ENCODE results near the gene DGCR8. TPM values are rescaled to one million over a fixed set of nuclear protein-coding genes. Genes with fewer than 3 reads are reported as not detected.

Gene DGCR8
- total RNA-seq, 1 experiment from 2014 or later = 20.1 TPM

DNA sequence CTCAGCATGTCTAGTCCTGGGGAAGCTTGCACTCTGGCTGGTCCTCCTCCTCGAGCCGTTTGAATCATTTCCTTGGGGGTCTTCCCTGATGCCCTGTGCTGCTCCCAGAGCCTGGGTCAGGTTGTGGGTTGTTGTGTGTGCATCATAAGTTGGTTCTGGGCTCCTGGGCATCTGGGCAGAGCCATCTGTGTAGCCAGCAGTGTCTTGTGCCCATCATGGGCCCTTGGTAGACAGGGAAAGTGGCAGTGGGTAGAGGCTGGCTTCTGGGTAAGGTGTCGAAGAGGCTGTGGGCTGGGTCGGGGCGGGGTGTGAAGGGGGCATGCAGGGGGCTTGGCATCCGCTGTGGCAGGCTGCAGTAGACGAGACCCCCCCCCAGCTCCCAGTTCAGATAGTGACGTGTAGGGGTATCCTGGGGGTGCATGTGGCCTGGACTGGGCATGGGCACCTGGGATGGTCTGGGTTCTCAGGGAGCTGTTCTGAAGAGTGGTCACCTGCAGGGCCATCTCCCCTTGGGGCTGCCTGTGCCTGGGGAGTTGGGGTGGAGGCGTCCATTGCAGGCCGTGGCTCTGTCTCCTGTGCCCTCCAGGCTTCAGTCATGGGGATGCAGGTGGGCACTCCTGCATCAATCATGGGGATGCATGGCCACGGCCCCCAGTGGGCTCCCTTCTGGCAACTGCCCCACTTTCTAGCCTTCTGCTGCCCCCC lies 44.2 kb downstream of the DGCR8 start:
- DNase-seq (ENCODE audit: low spot score) = no peak

DNA sequence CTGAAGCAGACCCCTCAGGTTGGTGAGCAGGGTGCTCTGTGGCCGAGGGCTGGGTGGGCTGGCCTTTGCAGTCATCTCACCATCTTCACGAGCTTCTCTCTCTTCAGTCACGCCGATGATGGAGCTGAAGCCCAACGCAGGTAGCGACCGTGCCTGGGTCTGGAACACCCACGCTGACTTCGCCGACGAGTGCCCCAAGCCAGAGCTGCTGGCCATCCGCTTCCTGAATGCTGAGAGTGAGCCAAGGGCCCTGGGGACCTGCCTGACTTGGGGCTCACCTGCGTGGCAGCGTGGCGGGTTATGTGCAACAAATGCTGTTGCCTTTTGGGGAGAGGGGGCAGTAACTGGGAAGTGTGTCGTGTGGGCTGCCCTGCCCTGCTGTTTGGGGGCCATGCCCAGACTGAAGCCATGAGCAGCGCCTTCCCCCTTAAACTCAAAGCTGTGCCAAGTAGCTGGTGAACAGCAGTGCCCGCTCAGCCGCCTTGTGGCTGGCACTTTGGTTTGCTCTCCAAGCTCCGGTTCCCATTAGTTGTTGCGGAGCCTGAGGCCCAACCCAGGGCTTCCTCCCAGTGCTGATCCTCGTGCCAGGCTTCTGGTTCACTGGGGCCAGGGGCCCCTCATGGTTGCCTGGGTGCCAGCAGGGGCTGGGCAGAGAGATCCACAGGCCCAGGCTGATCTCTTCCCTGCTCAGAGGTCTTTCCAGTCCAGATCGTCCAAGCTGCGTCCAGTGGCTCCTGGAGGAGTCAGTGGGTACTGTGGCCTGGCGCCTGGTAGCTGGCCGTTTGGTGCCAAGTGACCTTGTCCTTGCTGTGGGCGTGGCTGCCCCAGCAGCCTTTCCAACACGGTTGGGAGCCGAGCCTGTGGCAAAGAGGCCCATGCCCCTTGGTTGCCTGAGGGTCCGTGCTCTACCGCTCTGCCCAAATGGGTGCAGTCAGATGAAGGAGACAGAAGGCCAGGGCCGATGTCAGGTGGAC lies 45.4 kb downstream of the DGCR8 start:
- DNase-seq (ENCODE audit: low spot score) = no peak

DNA sequence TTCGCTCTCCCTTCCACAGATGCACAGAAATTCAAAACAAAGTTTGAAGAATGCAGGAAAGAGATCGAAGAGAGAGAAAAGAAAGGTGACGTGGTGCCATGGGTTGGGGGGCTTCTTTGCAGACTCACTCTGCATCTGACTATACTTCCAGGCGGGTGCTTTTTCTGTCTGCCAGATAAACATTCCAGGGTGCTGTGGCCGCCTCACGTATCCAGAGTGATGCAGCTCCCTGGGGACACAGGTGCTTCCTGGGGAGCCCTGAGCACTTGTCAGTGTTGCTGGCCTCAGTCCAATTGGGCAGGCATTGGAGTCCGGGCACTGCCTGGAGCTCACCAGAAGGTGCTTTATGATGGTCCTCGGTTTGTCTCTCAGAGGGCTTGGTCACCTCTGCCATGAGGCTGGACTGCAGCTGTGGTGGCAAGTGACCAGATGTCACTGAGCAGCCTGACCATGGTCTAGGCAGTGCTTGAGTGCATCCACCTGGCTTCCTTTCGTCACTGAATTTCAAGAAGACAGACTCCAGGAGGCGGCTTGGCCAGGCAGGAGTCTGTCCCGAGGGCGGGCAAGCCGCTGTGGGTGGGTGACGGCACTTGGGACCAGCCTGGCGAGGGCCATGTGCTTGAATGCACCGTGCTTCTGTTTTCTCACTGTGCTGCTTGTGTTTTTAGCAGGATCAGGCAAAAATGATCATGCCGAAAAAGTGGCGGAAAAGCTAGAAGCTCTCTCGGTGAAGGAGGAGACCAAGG lies 46.4 kb downstream of the DGCR8 start:
- DNase-seq (ENCODE audit: low spot score) = no peak

DNA sequence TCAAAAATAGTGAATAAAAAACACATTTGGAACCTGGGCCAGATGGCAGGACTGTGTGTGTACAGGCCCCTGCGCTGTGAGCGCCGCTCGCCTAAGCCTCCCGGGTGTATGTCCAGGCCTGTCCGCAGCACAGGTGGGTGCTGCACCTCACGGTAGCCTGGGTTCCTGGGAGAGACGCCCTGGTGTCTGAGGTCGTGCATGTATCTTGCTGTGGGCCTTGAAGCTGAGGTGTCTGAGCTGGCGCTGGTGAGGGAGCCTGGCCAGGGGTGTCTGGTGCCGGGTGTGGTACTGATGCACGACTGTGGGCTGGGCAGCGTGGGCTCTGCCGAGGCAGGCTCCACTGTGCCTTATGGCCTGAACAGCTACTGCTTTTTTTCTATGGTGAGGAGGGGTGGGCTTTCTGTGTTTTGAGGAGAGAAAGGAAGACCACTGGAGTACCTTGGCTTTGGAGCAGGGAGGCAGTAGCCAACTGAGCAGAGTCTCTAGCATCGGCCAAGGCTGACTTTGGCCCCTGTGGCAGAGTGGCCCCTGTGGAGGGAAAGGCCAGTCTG lies 47.4 kb downstream of the DGCR8 start:
- no peak for DNase-seq (ENCODE audit: low spot score)

DNA sequence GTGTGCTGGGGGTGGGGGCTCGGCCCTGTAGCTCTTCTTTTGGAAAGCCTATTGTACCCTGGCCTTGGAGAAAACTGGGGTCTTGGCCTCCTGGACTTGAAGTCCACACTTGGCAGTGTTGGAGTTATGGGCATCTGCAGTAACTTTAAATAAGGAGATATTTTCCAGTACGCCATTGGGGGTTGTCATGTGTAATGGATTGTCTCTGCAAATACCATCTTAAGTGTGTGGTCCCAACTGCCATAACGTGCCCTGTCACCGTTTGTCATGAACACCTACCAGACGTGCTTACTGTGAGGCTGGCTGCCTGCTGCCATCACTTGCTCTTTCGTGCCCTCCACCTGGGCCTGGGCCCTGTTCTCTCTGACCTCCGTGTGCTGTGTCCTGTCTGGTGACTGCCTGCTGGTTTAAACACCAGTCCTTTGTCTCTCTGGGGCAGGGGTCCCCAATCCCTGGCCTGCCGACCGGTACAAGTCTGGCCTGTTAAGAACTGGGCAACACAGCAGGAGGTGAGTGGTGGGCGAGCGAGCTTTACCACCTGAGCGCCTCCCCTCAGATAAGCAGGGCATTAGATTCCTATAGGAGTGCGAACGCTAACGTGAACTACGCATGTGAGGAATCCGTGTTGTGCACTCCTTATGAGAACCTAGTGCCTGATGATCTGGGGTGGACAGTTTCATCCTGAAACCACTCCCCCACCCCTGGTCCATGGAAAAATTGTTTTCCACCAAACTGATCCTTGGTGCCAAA lies 48.0 kb downstream of the DGCR8 start:
- DNase-seq (ENCODE audit: low spot score) = no peak

DNA sequence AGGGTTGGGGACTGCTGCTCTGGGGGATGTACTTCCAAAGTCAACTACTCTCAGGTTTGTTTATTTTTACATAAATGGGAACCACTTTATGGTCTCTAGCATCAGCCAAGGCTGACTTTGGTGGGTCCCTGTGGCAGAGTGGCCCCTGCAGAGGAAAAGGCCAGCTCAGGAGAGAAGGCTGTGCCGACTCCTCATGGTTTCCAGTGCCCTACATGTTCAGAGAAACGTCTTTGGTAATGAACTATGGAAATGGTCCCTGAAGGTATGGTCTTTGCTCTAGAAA lies 48.5 kb downstream of the DGCR8 start:
- DNase-seq (ENCODE audit: low spot score) = no peak

DNA sequence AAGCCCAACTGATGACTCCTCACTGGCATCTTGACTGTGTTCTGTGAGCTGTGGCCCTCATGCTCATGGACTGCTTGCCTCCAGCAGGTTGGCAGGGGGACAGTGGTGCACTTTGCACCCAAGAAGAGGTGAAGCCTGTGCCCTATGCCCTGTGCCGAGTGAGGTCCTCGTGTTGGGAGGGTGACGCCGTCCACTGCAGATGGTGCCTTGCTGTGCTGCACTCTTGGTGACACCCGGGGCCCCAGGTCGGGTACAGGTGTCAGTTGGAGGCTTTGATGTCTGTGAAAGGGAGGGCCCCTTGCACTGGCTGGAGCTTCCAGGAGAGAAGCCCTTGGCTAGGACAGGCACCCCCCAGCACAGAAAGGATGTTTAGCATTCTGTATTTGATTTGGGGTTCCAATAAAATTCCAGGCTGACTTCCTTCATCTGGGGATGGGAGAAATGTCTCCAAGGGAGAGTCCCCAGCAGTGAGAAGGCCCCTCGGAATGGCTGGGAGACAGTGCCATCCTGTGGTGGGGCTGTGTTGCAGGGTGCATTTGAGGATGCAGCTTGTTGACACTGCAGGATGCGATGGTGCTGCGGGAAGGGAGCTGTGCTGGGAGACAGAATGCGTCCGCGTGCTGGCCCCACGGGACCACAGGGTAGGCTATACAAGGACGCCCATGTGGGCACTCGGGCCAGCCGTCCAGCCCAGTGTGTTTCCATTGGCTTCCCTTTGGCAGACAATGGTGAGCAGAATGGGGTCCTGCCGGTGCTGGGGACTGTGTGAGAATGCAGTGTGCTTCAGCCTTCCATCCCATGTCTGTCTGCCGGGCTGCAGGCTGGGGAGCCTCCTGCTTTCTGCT lies 49.1 kb downstream of the DGCR8 start:
- DNase-seq (ENCODE audit: low spot score) = no peak

DNA sequence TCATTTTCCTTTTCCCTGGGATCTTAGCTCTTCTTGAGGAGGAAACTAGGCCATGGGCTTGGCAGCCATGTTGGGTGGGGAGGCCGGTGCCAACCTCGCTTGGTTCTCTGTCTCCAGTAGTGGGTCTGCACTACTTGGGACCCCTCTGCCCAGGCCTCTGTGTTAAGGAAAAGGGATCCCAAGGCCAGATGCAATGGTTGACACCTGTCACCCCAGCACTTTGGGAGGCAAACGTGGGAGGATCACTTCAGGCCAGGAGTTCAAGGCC lies 49.6 kb downstream of the DGCR8 start:
- DNase-seq (ENCODE audit: low spot score) = no peak

DNA sequence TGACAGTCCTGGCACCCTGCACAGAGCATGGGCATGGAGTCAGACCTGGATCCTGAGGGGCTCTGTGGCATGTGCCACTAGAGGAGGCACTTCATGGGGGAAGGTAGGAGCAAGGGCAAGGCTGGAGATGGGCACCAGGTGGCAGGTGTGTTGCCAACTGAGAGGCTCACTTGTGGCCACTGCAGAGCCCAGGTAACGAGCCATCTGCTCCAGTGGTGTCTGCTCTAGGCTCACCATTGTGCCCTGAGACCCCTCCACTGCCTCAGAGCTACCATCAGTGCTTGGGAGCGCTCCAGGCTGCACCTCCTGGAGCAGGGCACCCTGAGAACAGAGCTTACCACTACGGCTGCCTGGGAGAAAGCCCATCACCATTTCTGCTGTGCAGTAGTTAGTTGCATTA lies 50.3 kb downstream of the DGCR8 start:
- no peak for DNase-seq (ENCODE audit: low spot score)

DNA sequence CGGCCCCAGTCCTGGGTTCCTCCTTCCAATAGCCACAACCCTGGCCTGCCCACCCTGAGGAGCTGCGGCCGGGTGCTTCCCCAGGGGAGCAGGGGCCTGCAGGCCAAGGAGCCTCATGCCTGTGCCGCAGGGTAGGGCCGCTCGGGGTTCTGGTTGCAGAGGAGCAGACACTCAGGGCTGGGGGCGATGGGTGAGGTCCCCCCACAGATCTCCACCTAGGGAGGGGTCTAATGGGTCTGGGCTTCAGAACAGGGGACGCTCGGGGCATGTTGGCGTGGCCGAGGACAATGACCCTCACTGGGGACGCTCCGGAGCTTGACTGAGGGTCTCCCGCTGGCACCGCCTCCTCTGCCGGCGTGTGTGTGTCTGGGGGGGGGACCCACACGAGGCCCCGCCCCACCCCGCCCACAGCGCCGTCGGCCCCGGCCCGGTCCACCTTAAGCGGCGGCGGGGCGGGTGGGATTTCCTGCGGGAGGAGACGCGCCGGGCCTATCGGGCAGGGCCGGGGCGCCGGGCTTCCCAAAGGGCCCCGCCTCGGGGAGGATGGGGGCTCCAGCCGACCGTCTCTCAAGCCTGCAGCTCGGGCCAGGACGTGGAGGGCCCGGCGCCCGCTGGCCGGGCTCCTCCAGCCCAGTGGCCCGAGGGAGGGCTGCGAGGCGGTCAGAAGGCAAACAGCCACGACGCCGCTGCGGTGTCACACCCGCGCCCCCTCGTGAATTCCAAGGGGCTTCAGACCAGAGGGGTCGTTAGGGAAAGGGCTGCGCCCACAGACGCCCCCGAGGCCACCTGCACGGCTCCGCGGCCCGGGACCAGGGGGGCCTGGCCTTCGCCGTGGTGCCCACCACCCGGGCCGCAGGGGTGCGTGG lies 50.9 kb downstream of the DGCR8 start:
- no peak for DNase-seq (ENCODE audit: low spot score)

DNA sequence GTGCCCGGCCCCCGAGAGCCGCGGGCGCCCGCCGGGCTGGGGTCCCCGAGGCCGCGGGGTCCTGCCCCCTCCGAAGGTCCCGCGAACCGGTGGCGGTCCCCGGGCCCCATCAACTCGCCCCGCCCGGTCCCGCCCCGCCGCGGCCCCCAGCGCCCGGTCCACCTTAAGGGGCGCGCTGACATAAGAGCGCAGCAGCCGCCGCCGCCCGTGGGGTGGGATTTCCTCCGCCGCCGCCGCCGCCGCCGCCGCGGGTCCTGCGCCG lies 51.5 kb downstream of the DGCR8 start, which contains the start of gene ZDHHC8:
Gene ZDHHC8 (plus strand): TSS at position 208 of the 262 bp plus-strand sequence. CDS start 144 bp downstream, outside the sequence.
- DNase-seq (ENCODE audit: low spot score) = no peak

DNA sequence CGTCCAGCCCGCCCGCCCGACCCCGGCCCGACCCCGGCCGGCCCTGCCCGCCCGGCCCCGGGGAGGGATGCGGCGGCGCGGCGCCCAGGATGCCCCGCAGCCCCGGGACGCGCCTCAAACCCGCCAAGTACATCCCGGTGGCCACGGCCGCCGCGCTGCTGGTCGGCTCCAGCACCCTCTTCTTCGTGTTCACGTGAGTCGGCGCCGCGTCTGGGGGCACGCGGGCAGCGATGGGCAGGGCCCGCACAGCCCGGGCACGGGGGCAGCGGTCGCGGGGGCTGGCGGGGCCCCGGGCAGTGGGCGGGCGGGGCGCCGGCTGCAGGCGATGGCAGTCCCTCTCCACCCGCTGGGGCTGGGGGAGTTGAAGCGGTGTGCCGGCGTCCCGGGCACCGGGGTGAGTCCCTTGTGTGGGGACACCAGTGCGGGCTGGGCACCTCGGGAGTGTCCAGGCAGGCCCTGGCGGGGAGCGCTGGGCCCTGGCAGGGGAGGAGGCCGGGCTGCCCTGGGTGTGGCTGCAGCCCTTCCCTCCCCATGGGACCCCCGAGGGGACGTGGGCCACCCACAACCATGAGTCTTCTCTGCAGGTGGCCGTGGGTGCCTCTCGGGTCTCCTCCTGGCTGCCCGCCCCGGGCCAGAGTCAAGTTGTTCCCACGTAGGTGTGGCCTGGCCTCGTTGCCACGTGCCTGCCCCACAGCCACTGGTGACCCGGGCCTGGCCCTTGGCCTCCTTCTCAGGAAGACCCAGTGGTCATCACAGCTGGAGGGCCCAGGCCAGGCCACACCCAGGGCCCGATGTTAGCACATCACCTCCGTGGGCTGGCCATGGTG lies 52.0 kb downstream of the DGCR8 start:
- no peak for DNase-seq (ENCODE audit: low spot score)

DNA sequence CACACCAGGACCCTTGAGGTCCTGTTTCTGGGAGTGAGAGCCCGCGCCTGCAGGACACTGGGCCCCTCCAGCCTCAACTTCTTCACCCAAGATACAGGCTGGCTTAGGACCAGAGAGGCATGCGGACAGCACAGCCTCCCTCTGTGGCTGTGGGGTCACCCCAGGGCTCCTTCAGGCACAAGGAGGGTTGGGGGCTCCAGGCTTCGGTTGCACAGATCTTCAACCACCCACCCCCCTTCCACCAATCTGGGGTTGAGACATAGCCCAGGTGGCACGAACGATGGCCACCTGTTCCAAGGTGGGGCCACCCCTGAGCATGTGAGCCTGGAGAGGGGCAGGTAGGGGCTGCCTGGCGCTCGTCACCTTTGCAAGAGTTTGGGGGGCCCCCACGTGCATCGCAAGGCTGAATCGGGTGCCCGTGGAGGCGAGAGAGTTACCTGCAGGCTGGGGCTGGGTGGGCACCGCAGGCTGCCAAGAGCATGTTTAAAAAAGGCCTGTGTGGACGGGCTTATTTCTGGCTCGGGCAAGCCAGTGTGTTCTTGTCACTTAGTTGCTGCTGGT lies 52.7 kb downstream of the DGCR8 start:
- no peak for DNase-seq (ENCODE audit: low spot score)

DNA sequence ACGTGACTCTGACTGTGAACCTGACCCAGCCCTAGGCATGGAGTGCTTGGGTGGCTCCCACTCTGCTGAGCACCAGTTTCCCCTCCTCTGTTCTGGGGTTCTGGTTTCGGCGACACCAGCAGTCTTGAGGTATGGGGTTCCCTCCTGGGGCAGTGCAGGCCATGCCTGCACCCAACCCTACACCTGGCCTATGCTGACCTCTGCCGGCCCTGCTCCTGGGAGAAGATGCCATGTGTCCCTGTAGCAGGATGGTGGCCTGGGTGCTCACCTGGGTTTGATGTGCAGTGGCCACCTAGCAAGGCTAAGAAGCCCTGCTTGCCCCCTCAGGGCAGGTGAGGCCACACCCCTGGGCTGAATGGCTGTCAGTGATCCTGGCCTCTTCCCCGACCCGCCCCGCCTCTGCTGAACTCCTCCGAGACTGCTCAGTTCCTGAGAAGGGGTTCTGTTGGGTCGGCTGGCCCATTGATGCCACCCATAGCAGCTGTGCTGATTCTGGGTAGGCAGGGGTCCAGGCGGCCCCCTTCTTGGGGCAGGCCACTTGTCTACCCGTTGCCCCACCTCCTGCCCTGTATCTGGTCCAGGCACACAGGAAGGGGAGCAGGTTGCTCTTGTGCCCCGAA lies 54.0 kb downstream of the DGCR8 start:
- no peak for DNase-seq (ENCODE audit: low spot score)

DNA sequence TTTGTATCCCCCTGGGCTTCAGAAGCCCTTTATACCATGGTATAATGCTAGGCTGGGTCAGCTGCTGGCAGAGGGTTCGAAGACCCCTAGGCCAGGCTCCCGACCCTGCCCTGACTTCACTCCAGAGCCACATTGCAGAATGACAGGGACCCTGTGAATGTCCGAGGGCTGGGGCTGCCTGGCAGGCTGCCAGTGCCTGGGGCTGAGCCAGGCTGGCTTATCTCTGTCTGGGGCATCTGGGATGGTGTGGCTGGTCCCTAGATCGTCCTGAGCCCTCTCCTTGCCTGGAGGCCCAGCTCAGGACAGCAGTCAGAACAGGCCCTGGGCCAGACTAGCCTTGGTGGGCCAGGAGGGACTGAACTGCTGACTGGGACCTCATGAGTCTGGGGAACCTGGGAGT lies 55.2 kb downstream of the DGCR8 start:
- no peak for DNase-seq (ENCODE audit: low spot score)

DNA sequence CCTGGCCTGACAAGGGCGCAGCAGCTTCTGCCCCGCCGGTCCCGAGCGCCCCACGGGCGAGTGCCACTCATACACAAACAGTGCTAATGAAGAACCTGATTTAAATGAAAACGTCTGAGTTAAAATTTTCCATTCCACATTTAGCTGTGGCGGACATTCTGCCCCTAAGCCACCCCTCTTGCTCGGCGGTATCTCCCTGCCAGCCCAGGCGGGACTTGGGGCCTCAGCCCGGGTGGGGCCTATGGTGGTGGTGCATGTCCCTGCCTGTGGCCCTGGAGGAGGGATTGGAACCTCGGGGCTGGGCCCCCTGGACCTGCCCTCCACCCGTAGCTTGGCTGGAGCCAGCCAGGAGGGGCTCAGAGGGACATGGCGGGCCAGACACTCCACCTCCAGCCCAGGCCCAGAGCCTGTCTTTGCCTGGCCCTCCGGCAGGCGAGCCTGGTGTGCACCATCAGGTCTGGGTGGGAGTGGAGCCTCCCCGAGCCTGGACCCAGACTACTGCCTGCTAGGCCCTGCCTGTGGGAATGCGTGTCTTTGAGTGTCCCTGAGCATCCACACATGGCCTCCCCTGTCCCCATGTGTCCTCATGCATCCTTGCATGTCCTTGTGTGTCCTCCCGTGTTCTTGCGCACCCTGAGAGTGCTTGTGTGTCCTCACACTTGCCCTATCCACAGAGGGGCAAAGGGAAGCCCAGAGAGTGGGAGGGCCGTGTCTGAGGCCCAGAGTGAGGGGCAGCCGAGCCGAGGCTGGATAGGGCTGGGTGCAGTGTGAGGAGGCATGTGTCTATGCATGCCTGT lies 56.0 kb downstream of the DGCR8 start:
- DNase-seq (ENCODE audit: low spot score) = no peak

DNA sequence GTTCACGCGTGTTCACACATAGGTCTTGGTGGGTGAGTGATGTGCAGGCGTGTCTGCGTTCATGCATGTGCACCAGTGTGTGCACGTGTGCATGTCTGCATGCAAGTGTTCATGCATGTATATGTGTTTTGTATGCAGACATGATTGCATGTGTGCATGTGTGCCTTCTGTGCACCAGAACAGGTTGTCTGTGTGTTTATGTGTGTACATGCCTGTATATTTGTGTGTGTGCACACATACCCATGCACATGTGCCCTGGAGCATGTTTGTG lies 56.5 kb downstream of the DGCR8 start:
- DNase-seq (ENCODE audit: low spot score) = no peak

DNA sequence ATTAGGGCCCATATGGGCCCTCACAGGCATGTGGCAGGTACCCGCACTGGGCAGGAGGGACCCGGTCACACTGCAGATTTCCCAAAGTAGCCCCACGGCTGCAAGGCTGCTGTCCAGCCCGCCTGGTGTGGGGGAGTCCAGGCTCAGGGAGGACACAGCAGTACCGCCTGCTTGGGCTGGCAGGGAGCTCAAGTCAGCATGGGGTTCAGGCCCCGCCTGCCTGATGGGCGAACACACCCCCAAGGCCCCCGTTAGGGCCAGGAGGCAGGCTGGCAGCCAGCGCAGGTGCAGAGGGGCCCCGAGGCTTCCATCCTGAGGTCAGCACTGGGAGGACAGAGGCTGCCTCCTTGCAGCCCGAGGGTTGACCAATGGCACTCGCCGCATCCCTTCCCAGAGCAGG lies 57.1 kb downstream of the DGCR8 start:
- DNase-seq (ENCODE audit: low spot score) = no peak

All from A172 (cell line).